Ecto neural progenitor cell (in vitro differentiated cells): ENCODE data around the gene IDH1.
"Not testable (repeated sequence)": the region's sequence is repeated elsewhere in the genome, so short reads cannot be mapped to it uniquely, and the experiment has no call there.

ENCODE experiments used
- DNase-seq: peaks from one replicate; pipeline ENCODE4 v3.0.0-alpha.2; 2018; ENCODE audit warnings: low spot score

The IDH1 gene

DNA sequence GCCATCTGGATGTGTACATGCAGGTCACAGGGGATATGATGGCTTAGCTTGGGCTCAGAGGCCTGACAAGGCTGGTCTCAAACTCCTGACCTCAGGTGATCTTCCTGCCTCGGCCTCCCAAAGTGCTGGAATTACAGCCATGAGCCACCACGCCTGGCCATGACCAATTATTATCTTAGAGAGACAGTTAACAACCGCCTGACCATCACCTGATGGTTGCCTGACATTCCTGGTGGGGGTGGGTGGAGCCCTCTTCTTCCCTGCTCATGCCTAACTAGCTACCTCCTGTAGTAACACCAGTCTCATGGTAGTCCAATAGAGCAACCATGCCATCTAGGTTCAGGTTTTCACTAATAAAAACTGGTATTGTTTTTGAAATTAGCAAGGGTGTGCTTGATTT, 33.0 kb downstream of the IDH1 start:
- DNase-seq: not testable (repeated sequence)

DNA sequence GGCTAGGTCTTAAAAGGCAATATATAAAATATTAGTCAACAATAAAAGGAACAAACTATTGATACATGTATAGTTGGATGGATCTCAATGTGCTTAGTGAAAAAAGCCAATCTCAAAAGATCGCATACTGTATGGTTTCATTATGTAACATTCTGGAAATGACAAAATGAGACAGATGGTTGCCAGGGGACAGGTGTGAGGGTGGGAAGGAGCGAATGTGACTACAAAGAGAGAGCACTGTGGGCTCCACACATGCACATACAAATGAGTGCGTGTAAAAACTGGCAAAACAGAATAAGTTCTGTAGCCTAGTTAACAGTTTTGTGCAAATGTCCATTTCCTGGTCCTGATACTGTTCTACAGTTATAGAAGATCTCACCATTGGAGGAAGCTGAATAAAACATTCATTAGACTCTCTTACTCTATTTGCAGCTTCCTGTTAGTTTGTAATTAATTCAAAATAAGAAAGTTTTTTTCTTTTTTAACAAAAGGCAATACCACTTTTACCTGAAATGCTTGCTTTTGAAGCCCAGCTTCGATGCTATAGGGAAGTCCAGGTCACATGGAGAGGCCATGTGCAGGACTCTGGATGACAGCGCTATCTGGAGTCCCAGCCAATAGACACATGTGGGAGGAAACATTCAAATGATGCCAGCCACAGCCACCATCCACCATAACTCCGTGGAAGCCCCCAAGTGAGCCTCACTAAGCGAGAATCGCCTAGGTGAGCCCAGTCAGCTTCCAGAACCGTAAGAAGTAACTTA, 44.0 kb downstream of the IDH1 start:
- no peak for DNase-seq

DNA sequence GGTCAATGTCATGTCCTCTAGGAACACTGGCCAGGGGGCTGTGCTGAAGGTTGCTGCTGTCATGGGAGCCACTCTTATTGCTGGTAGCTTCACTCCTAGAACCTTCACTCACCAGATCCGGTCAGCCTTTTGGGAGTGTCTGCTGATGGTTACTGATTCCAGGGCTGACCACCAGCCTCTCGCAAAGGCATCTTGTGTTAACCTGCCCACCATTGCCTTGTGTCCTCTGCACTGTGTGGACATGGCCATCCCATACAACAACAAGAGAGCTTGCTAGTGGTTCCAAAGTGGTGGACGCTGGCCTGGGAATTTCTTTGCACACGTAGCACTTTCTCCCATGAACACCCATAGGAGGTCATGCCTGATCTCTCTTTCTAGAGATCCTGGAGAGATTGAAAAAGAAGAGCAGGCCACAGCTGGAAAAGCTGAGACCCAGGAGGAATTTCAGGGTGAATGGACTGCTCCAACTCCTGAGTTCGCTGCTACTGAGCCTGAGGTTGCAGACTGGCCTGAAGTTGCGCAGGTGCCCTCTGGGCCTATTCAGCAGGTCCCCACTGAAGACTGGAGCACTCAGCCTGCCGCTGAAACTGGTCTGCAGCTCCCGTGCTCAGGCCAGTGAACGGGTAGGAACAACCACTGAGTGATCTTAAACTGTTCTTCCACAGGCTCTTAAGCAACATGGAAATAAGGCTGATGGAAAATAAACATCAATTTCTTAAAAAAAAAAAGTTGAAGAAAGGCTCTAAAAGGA, 46.4 kb downstream of the IDH1 start:
- no peak for DNase-seq

DNA sequence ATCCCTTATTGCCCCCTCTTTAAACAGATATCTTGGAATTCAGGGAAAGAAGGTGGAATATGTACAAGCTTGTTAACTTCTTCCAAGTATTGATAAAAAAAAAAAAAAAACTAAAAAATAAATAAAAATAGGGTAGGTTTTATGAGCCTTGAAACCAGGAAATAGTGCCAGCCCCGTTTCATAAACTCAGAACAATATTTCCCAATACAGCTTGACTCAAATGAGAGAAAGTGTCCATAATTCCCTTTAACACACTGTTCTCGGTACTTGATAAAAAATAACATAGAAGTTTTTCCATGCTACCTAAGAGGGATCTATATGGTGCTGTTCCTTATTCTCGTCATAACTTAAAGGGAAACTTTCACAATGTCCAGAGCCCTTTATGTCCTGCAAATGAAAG, 47.1 kb downstream of the IDH1 start:
- no peak for DNase-seq

DNA sequence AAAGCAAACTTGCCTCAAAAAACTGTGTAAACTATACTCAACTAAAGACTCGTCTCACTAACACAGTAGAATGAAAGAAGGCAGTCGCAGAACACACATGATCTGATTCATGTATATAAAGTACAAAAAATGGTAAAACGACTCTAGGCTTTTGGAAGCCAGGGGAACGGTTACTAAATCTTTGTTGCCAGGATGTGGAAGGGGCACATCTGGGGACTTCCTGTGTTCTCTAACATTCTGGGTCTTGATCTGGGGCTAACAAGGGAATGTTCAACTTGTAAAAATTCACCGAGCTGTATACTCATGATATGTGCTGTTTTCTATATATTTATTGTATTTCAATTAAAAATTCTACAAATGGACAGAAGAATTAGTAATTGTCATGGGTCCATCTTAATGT, 50.7 kb downstream of the IDH1 start:
- DNase-seq: no peak

DNA sequence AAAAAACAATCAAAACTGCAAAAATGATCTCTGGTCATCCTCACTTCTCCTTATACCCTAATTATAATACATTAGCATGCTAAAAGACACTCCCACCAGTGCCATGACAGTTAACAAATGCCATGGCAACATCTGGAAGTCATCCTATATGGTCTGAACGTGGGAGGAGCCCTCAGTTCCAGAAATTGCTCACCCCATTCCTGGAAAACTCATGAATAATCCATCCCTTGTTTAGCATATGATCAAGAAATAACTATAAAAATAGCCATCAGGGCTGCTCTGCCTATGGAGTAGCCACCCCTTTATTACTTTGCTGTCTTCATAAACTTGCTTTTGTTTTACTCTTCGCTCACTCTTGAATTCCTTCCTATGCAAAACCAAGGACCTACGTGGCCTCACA, 59.3 kb downstream of the IDH1 start:
- DNase-seq: no peak

DNA sequence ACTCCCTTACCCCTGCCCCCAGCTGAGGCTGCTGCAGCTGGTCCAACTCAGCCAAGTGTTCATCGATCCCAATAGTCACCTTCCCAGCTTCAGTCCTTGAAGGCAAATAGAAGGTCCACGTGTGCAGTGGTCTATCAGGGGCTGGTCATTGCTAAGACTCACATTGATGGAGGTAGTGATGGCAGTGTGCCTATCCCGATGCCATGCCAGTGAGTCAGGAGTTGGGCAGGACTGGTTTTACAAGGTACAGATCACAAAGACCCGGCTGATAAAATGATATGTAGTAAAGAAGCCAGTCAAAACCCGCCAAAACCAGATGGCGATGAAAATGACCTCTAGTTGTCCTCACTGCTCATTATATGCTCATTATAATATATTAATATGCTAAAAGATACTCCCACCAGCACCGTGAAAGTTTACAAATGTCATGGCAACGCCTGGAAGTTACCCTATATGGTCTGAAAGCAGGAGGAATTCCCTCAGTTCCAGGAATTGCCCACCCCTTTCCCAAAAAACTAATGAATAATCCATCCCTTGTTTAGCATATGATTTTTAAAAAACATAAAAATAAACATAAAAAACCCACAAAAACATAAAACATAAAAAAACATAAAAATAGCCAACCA, 62.1 kb downstream of the IDH1 start:
- no peak for DNase-seq

DNA sequence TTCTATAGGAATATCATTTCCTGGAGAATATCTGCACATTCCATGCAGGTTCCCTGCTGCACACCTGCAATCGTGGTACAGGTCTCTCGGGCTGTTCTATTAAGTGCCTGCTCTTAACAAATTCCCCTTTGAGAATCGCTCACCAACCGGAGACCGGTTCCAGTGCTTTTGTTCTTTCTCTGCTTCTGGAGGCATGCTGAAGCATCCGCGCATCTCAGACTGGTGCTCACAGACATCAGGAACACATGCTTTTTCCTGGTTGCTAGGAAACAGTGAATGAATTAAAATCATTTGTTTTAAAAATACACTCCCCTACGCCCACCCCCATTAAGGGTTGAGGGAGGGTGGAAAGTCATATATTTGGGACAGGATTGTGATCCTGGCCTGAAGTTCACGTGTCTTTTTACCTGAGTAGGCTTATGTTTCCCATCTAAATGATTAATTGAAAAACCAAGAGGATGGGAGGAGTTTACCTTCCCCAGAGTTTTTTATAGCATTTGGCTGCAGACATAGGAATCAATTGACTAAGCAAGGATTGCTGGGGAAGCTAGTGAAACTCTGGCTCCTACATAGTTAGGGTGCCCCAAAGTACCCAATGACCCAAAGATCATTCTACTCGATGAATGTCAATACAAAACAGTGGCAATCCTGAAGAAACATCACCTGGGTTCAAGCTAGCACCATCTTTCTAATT, 64.9 kb downstream of the IDH1 start, which contains the start of gene C2orf80:
TSS of gene C2orf80 (minus strand) at position 221 of the 694 bp plus-strand sequence. CDS start 3,044 bp downstream, outside the sequence.
- DNase-seq: no peak

DNA sequence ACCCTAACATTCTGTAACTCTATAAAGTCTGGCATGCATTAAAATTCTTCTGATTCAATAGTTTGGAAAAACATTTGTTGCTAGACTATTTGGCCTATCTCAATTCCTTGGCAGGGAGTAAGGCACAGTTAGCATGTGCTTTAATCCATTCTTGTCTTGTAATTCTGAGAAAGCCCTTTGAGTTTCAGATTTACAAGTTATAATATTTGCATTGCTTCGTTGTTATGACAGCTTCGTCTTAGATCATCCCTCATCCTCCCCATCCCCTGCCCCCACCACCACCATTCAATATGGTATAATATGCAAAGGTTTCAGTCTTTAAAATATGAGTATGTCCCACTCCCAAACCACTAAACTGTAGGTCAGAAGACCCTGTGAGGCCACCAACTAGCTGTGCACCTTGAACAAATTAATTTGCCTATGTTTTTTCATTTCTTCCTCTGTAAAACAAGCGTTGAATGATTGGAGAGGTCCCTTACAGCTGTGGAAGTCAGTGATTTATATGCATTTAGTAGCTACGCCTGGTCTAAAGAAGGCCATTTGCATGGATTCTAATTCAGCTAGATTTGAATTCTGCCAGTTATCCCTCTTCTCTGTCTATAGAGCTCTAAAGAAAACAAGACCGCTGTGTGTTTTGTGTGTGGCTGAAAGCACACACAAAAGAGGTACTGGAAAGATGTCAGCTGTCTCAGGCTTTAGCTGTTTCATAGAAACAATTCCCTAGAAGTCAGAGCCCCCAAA, 65.6 kb downstream of the IDH1 start:
- no peak for DNase-seq

DNA sequence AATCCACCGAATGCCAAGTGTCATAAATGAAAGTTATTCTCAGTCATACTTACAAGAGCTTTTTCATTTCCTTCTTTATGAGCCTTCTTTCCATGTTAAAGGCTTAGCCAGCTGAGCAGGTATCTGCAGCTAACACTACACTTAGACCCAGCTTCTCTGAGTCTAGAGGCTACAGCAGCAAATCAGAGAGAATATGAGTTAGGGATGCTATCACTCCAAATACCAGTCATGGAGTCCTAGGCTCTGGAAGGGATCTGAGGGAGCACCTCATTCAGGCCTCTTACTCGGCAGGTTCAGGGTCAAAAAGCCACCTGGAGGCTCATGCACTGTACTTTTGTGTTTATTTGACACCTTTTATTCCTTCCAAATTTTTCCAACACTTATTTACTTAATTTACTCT, 68.0 kb downstream of the IDH1 start:
- DNase-seq: no peak

DNA sequence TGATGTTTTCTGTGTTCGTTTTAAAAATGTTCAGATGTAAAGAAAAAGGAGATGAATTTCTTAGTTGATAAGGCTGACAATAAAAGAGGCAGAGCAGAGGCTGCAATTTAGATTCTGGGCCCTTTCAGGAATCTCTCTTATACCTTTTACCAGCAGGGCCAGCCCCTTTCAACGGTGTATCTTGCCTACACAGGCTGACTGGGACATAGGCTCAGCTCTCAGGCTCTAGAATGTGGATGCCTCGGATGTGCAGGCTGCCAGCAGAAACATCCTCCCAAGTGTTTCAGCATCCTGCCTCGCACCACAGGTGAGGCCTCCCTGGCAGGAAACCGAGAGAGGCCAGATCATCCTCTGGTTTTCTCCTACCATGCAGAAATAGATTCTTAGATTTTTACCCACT, 68.4 kb downstream of the IDH1 start:
- DNase-seq: no peak
